OCI-LY1 (cell line): Measurements from ENCODE around the gene YIPF5.

Source experiments
- H2AFZ ChIP-seq: fragments of 200-600 bp; sonication (generic), shearing (Covaris generic); 2 replicates; pipeline ENCODE4 v1.6.0; 2014; ENCODE audit warnings: antibody characterized with exemption, mild to moderate bottlenecking, low read length
- H3F3A ChIP-seq: fragments of 200-600 bp; sonication (generic), shearing (Covaris generic); 2 replicates; pipeline ENCODE4 v1.6.0; 2014; ENCODE audit warnings: mild to moderate bottlenecking, antibody characterized with exemption, low read length, moderate library complexity; ENCODE audit not compliant: insufficient read depth
- H3K27ac ChIP-seq: fragments of 200-600 bp; sonication (generic); 2 replicates; pipeline ENCODE4 v1.5.1; 2014; ENCODE audit warnings: low read length, mixed run types, mild to moderate bottlenecking, low read depth; ENCODE audit not compliant: poor library complexity, severe bottlenecking
- H3K27me3 ChIP-seq: fragments of 200-600 bp; sonication (generic); 2 replicates; pipeline ENCODE4 v1.6.0; 2014; ENCODE audit warnings: antibody characterized with exemption, mild to moderate bottlenecking, low read length, moderate library complexity; ENCODE audit not compliant: insufficient read depth
- H3K36me3 ChIP-seq: fragments of 200-600 bp; sonication (generic); 2 replicates; pipeline ENCODE4 v1.6.1; 2014; ENCODE audit warnings: mild to moderate bottlenecking, antibody characterized with exemption, low read length, moderate library complexity, mixed read lengths; ENCODE audit not compliant: insufficient read depth
- H3K4me1 ChIP-seq: fragments of 200-600 bp; sonication (generic); 2 replicates; pipeline ENCODE4 v1.5.1; 2014; ENCODE audit warnings: mild to moderate bottlenecking, low read length, moderate library complexity; ENCODE audit not compliant: insufficient read depth, severe bottlenecking
- H3K4me2 ChIP-seq: fragments of 200-600 bp; sonication (generic), shearing (Covaris generic); 2 replicates; pipeline ENCODE4 v1.6.1; 2014; ENCODE audit warnings: low read length
- H3K4me3 ChIP-seq: fragments of 200-600 bp; sonication (generic); 2 replicates; pipeline ENCODE4 v1.5.1; 2014; ENCODE audit warnings: low read length, low read depth, mild to moderate bottlenecking, mixed read lengths; ENCODE audit not compliant: poor library complexity, severe bottlenecking
- H3K79me2 ChIP-seq: fragments of 200-600 bp; shearing (Covaris generic); 2 replicates; pipeline ENCODE4 v1.6.1; 2016; ENCODE audit warnings: mixed run types, low read length, mixed read lengths; ENCODE audit not compliant: insufficient read depth
- H3K9ac ChIP-seq: fragments of 200-600 bp; sonication (generic), shearing (Covaris generic); 2 replicates; pipeline ENCODE4 v1.6.1; 2014; ENCODE audit warnings: mild to moderate bottlenecking, low read length, mixed read lengths
- H3K9me2 ChIP-seq: fragments of 200-600 bp; sonication (generic), shearing (Covaris generic); 2 replicates; pipeline ENCODE4 v1.6.1; 2014; ENCODE audit warnings: low read depth, mild to moderate bottlenecking, low read length, mixed read lengths
- H3K9me3 ChIP-seq: fragments of 200-600 bp; shearing (Covaris generic); 2 replicates; pipeline ENCODE4 v1.6.1; 2014; ENCODE audit warnings: low read length, mixed read lengths
- H4K20me1 ChIP-seq: fragments of 200-600 bp; sonication (generic), shearing (Covaris generic); 2 replicates; pipeline ENCODE4 v1.6.0; 2016; ENCODE audit warnings: mild to moderate bottlenecking, low read length; ENCODE audit not compliant: insufficient read depth
- EZH2 ChIP-seq: fragments of 200-600 bp; sonication (generic), shearing (Covaris generic); IDR thresholded peaks from 2 replicates; pipeline ENCODE4 v1.8.0; 2017; ENCODE audit warnings: borderline replicate concordance, mixed run types, mild to moderate bottlenecking, antibody characterized with exemption, low read length, moderate library complexity, mixed read lengths
- TF ChIP-seq, protein P1 (sequence below): fragments of 200-600 bp; sonication (generic), shearing (Covaris generic); IDR thresholded peaks from 2 replicates; pipeline ENCODE4 v1.5.1; 2017; ENCODE audit warnings: mild to moderate bottlenecking, antibody characterized with exemption, low read length, moderate library complexity, mixed read lengths

YIPF5 gene

DNA sequence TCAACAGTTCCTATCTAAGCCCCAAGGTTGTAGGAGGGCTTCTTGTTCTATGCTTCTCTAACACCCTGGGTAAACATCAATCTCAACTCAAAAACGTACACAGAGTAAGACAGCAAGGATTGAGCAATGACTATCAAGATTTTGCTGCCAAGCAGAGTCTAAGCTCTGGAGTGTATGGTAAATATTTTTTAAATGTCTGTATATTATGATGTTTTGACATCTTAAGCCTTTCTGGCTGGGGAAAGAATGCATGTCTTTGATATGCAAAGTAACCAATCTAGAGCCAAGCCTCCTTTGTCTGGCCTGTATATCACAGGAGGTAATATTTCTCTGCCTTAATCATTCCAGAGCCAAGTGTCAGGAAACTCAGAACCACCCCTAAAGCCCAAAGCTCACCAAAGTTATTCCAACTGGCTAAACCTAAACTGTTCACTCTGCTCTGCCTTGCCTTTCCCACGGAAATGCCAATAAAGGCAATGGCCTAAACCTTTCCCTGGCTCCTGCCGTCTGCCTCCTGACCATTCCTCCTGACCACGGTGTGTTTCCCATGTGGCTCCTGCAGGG, 45.2 kb downstream of the YIPF5 start:
- Histone ChIP-seq H3K79me2 (no peaks in the 10 kb centered on the region), H3F3A (no peaks in the 10 kb centered on the region), H3K4me2 (no peak overlapping the region), H2AFZ (no peak overlapping the region), H3K27me3 (no peaks in the 10 kb centered on the region), H3K4me1 (no peaks in the 10 kb centered on the region), H3K9me3 (no peaks in the 10 kb centered on the region), H3K4me3 (no peak overlapping the region), H3K36me3 (no peaks in the 10 kb centered on the region), H3K27ac (no peak overlapping the region), H3K9ac (no peak overlapping the region), H4K20me1 (no peaks in the 10 kb centered on the region), H3K9me2 (no peaks in the 10 kb centered on the region)
- no peak for TF ChIP-seq EZH2
- TF ChIP-seq, protein P1, sequence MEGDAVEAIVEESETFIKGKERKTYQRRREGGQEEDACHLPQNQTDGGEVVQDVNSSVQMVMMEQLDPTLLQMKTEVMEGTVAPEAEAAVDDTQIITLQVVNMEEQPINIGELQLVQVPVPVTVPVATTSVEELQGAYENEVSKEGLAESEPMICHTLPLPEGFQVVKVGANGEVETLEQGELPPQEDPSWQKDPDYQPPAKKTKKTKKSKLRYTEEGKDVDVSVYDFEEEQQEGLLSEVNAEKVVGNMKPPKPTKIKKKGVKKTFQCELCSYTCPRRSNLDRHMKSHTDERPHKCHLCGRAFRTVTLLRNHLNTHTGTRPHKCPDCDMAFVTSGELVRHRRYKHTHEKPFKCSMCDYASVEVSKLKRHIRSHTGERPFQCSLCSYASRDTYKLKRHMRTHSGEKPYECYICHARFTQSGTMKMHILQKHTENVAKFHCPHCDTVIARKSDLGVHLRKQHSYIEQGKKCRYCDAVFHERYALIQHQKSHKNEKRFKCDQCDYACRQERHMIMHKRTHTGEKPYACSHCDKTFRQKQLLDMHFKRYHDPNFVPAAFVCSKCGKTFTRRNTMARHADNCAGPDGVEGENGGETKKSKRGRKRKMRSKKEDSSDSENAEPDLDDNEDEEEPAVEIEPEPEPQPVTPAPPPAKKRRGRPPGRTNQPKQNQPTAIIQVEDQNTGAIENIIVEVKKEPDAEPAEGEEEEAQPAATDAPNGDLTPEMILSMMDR = no peak

DNA sequence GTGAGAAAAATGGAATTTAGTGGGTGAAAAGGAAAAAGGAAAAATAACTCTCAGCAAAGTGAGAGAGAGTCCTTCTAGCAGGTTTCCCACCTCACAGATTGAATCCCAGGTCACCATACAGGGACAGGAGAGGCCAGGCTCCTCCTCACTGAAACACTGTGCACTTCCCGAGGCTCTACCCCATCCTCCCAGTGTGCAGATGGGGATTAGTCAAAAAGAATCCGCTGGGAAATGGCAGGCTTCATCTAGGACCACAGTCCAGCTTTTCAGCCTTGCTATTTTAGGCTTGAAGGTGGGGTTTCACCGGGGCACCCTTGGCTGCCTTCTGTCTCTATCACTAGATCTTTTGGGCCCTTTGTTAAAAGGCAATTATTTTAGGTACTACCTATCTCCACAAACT, 47.8 kb downstream of the YIPF5 start:
- no peak overlapping the region for H3K4me3 ChIP-seq
- no peak overlapping the region for H3K27ac ChIP-seq
- no peaks in the 10 kb centered on the region for H3K36me3 ChIP-seq
- H3K27me3 ChIP-seq = no peaks in the 10 kb centered on the region
- no peaks in the 10 kb centered on the region for H4K20me1 ChIP-seq
- no peak overlapping the region for H3K9ac ChIP-seq
- no peaks in the 10 kb centered on the region for H3K9me2 ChIP-seq
- no peaks in the 10 kb centered on the region for H3K9me3 ChIP-seq
- no peaks in the 10 kb centered on the region for H3K4me1 ChIP-seq
- no peak overlapping the region for H3K4me2 ChIP-seq
- TF ChIP-seq, protein P1 = no peak
- TF ChIP-seq EZH2 = no peak
- H2AFZ ChIP-seq = no peak overlapping the region
- H3F3A ChIP-seq = no peaks in the 10 kb centered on the region
- no peaks in the 10 kb centered on the region for H3K79me2 ChIP-seq

DNA sequence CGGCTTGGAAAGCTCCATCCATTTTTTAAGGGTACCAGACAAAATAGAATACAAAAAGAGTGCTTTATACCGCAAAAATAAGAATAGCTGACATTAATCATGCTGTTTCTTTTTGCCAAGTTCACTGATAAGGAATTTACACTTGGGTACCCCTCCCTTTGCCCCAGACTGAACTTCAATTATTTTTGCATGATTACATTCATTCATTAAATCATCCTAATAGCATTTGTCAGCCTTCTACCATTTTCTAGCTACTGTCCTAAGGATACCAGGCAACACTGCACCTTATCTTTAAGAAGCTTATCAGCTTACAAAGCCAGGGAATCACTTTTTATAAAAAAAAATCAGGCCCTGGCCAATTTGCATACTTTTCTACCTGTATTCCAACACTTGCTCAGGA, 48.4 kb downstream of the YIPF5 start:
- no peaks in the 10 kb centered on the region for H3K9me3 ChIP-seq
- H2AFZ ChIP-seq = no peak overlapping the region
- no peaks in the 10 kb centered on the region for H3K9me2 ChIP-seq
- no peak overlapping the region for H3K4me2 ChIP-seq
- no peaks in the 10 kb centered on the region for H4K20me1 ChIP-seq
- H3K4me1 ChIP-seq = no peaks in the 10 kb centered on the region
- no peak overlapping the region for H3K27ac ChIP-seq
- no peak for TF ChIP-seq EZH2
- TF ChIP-seq, protein P1 = no peak
- no peaks in the 10 kb centered on the region for H3K36me3 ChIP-seq
- H3F3A ChIP-seq = no peaks in the 10 kb centered on the region
- H3K4me3 ChIP-seq = no peak overlapping the region
- H3K79me2 ChIP-seq = no peaks in the 10 kb centered on the region
- H3K9ac ChIP-seq = no peak overlapping the region
- no peaks in the 10 kb centered on the region for H3K27me3 ChIP-seq
